Prostate gland (tissue), 2 donors: ENCODE measurements around the gene SUSD3. TPM values are rescaled to one million over a fixed set of nuclear protein-coding genes. Genes with fewer than 3 reads are reported as not detected.

Experiments
- DNase-seq: peaks from one replicate; pipeline ENCODE4 v3.0.0-alpha.2; 2019; ENCODE audit warnings: low spot score
- H3K27ac ChIP-seq, 2 donors: fragments of 200-600 bp; sonication (generic); 2 replicates each; pipeline ENCODE4 v1.5.1; 2017 to 2019
- H3K27me3 ChIP-seq: fragments of 200-600 bp; sonication (generic); replicated peaks from 2 replicates; pipeline ENCODE4 v1.5.1; 2019; ENCODE audit not compliant: insufficient read depth
- H3K36me3 ChIP-seq, 2 donors: fragments of 200-600 bp; sonication (generic); 1 replicate in 1 of 2; 2 replicates in 1 of 2; pipeline versions ENCODE4 v1.5.1 to v1.8.1; 2017 to 2019
- H3K4me1 ChIP-seq: fragments of 200-600 bp; sonication (generic); replicated peaks from 2 replicates; pipeline ENCODE4 v1.5.1; 2019
- H3K4me3 ChIP-seq, 2 donors: fragments of 200-600 bp; sonication (generic); 2 replicates each; pipeline ENCODE4 v1.5.1; 2017 to 2019
- H3K9me3 ChIP-seq: fragments of 200-600 bp; sonication (generic); 2 replicates; pipeline ENCODE4 v1.5.1; 2017
- POLR2A ChIP-seq: fragments of 450-650 bp; IDR thresholded peaks from one replicate; pipeline ENCODE4 v1.6.1; 2016; ENCODE audit warnings: antibody characterized with exemption, mild to moderate bottlenecking
- POLR2AphosphoS5 ChIP-seq: sonication (generic); formaldehyde crosslinking; IDR thresholded peaks from one replicate; pipeline ENCODE4 v1.6.1; 2017; ENCODE audit warnings: antibody characterized with exemption
- WGBS: methylation state at CpG from one replicate; pipeline ENCODE4 v1.1.5; 2018; 5-methylcytosine and 5-hydroxymethylcytosine counted together
- intact Hi-C: fragments of 100-400 bp; cut with DNase I; formaldehyde crosslinking; loops from one replicate; pipeline ENCODE4 v1.14.2; 2022
- total RNA-seq, 2 donors: library from RNA; depleted of rRNA; stranded (reverse); fragments of >200 nt; gene quantifications; one replicate each; pipeline ENCODE4 v1.1.0, GENCODE V29; 2016
- TF ChIP-seq, protein P1 (sequence below), 4 experiments: fragments of 200-600 bp in 2 of 4; fragments of 450-650 bp in 2 of 4; sonication (generic) in 2 of 4; IDR thresholded peaks; 1 replicate in 3 of 4; 2 replicates in 1 of 4; pipeline ENCODE4 v1.5.1; 2016 to 2019; ENCODE audit warnings: antibody characterized with exemption in 4 of 4, mild to moderate bottlenecking in 2 of 4, moderate library complexity in 2 of 4

Gene SUSD3
- total RNA-seq, 2 donors from 2014 or later: 2.2 to 471 TPM

- DNase-seq: no peak
- Histone ChIP-seq H3K27me3 (no peaks in the 10 kb centered on the region), H3K27ac (no peak overlapping the region), H3K36me3 (peaks cover 0 to 4% of the 10 kb centered on the region in 2 donors), H3K4me1 (no peaks in the 10 kb centered on the region), H3K9me3 (no peaks in the 10 kb centered on the region), H3K4me3 (no peak overlapping the region)
- 87% methylated on average over 6 of the region's 6 CpGs for WGBS
- intact Hi-C loops: no loop called here
- no peak for TF ChIP-seq POLR2A
- TF ChIP-seq, protein P1, sequence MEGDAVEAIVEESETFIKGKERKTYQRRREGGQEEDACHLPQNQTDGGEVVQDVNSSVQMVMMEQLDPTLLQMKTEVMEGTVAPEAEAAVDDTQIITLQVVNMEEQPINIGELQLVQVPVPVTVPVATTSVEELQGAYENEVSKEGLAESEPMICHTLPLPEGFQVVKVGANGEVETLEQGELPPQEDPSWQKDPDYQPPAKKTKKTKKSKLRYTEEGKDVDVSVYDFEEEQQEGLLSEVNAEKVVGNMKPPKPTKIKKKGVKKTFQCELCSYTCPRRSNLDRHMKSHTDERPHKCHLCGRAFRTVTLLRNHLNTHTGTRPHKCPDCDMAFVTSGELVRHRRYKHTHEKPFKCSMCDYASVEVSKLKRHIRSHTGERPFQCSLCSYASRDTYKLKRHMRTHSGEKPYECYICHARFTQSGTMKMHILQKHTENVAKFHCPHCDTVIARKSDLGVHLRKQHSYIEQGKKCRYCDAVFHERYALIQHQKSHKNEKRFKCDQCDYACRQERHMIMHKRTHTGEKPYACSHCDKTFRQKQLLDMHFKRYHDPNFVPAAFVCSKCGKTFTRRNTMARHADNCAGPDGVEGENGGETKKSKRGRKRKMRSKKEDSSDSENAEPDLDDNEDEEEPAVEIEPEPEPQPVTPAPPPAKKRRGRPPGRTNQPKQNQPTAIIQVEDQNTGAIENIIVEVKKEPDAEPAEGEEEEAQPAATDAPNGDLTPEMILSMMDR (IDR thresholded peaks at IDR 0.05): no peak
- TF ChIP-seq POLR2AphosphoS5: no peak
These were observed 49.3 kb downstream of the SUSD3 start for GRCh38 chr9:93107825-93108161.

GRCh38 chr9:93108291-93109041 is 50.0 kb downstream of the SUSD3 start:
- H3K4me3 ChIP-seq: no peak overlapping the region
- H3K27me3 ChIP-seq: no peaks in the 10 kb centered on the region
- H3K36me3 ChIP-seq: peaks cover 0 to 4% of the 10 kb centered on the region in 2 donors
- H3K4me1 ChIP-seq: no peaks in the 10 kb centered on the region
- H3K27ac ChIP-seq: no peak overlapping the region
- 86% methylated on average over 15 of the region's 15 CpGs for WGBS
- DNase-seq: no peak
- intact Hi-C loops: no loop called here
- TF ChIP-seq, protein P1 (IDR thresholded peaks at IDR 0.05): no peak
- TF ChIP-seq POLR2AphosphoS5: no peak
- TF ChIP-seq POLR2A: no peak
- H3K9me3 ChIP-seq: no peaks in the 10 kb centered on the region

DNA sequence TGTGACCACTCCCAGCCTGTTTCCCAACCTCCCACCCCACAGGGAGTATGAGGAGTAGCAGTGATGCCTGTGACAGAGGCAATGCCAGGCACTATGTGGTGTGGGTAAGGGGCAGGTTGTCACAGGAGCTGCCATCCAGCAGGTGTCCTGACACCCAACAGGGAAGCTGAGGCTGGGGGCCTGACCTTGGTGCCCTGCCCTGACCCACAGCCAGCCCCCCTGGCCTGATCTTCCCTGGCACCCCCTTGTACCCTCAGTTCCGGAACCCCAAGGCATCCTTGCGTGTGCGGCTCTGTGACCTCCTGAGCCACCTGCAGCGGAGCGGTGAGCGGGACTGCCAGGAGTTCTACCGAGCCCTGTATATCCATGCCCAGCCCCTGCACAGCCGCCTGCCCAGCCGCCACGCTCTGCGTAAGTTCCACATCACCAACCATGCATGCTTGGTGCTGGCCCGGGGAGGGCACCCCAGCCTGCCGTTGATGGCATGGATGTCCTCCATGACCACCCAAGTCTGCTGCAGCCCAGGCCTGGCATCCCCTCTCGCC is 51.9 kb downstream of the SUSD3 start:
- WGBS: 93% methylated on average over 14 of the region's 14 CpGs
- H3K36me3 ChIP-seq: peaks cover 0 to 4% of the 10 kb centered on the region in 2 donors
- TF ChIP-seq, protein P1 (IDR thresholded peaks at IDR 0.05): no peak
- TF ChIP-seq POLR2A (no peak), POLR2AphosphoS5 (no peak)
- H3K4me1 ChIP-seq: no peaks in the 10 kb centered on the region
- DNase-seq: no peak
- H3K9me3 ChIP-seq: no peaks in the 10 kb centered on the region
- intact Hi-C loops: loop anchor here (5.0 kb wide), 1 partner anchor 197 kb away; no protein-coding TSS in a partner anchor
- no peak overlapping the region for H3K4me3 ChIP-seq
- no peak overlapping the region for H3K27ac ChIP-seq
- no peaks in the 10 kb centered on the region for H3K27me3 ChIP-seq

- Histone ChIP-seq H3K4me3 (no peak overlapping the region), H3K9me3 (no peaks in the 10 kb centered on the region), H3K4me1 (no peaks in the 10 kb centered on the region), H3K27ac (no peak overlapping the region), H3K27me3 (no peaks in the 10 kb centered on the region), H3K36me3 (peaks cover 0 to 4% of the 10 kb centered on the region in 2 donors)
- no peak for DNase-seq
- 86% methylated on average over 11 of the region's 11 CpGs for WGBS
- intact Hi-C loops: loop anchor here (5.0 kb wide), 1 partner anchor 196 kb away; no protein-coding TSS in a partner anchor
- no peak for TF ChIP-seq POLR2AphosphoS5
These were observed 52.5 kb downstream of the SUSD3 start for GRCh38 chr9:93111001-93111370.

- no peak for DNase-seq
- Histone ChIP-seq H3K36me3 (peaks cover 0 to 4% of the 10 kb centered on the region in 2 donors), H3K9me3 (no peaks in the 10 kb centered on the region), H3K4me3 (no peak overlapping the region), H3K27ac (no peak overlapping the region), H3K27me3 (no peaks in the 10 kb centered on the region), H3K4me1 (no peaks in the 10 kb centered on the region)
- 83% methylated on average over 15 of the region's 18 CpGs for WGBS
- intact Hi-C loops: loop anchor here (5.0 kb wide), 1 partner anchor 196 kb away; no protein-coding TSS in a partner anchor
- TF ChIP-seq, protein P1 (IDR thresholded peaks at IDR 0.05): no peak
- TF ChIP-seq POLR2A: no peak
- TF ChIP-seq POLR2AphosphoS5: no peak
These were observed 53.0 kb downstream of the SUSD3 start for GRCh38 chr9:93111371-93112115.
